T47D (cell line): ENCODE results near the gene RUSF1.
"Not testable (repeated sequence)": the region's sequence is repeated elsewhere in the genome, so short reads cannot be mapped to it uniquely, and the experiment has no call there.

Source experiments
- DNase-seq, 2 experiments: peaks; one replicate each; pipeline versions ENCODE4 v3.0.0 to v3.0.0-alpha.2; 2011 to 2012; ENCODE audit warnings: low read depth in 1 of 2, low spot score in 1 of 2
- JUND ChIP-seq: IDR thresholded peaks from 2 replicates; pipeline ENCODE4 v1.6.1; 2012; ENCODE audit warnings: low read depth
- in situ Hi-C: cut with HindIII; loops from 2 replicates; pipeline ENCODE4 v1.10.0; 2016; ENCODE audit warnings: low sequenced_read_pairs, low pct_unique_long_range_greater_than_20kb

Gene RUSF1

DNA sequence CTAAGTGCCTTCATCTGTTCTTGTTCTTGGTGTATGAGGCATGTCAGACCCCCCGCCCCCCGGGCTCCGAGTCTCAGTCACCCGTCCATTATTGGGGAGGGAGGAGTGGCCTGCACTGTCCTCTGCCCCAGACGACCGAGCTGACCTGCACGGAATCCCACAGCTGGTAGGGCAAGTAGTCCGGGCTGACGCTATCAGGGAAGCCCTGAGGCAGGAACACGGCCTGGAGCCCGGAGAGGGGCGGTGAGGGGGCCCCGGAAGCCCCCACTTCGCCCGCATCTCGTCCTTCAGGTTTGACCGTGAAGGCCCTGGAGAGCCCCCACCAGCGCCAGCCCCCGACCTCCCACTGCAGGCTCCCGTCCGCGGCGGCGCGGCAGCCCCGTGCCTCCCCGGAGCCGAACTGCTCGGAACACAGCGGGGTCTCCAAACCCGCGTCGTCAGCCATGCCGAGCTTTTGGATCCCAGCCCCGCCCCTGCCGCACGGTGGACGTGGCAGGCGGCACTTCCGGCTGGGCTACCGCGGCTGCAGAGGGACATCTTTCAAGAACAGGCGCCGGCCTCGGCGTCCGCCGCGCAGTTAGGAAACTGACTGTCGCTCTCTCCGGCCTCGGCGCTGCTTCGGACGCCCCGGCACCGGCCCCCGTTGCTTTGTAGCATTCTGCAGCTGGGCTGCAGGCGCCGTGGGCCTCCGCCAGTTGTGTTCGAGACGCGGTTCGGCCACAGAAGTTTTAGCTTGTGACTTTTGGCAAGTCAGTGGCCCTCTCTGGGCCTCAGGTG is at the start of gene RUSF1:
TSS of gene RUSF1 (minus strand) at position 463 of the 777 bp plus-strand sequence. CDS start at position 445, 18 bp downstream.
- peak; percentile 73 to 90 for DNase-seq
- in situ Hi-C loops, result no loop called here
- TF ChIP-seq JUND, result no peak

DNA sequence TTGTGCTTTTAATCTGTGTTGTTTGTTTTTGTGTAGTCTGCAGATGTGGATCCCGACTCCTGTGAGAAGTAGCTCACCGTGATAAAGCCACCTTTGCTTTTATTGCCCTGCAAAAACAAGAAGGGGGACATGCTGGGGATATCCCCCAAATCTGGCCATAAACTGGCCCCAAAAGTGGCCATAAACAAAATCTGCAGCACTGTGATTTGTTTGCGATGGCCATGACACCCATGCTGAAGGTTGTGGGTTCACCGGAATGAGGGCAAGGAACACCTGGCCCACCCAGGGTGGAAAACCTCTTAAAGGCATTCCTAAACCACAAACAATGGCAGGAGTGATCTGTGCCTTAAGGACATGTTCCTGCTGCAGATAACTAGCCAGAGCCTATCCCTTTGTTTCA is 34.6 kb upstream of the RUSF1 start:
- DNase-seq, result no peak
- in situ Hi-C loops, result no loop called here
- TF ChIP-seq JUND, result no peak

GRCh38 chr16:31539762-31540161 is 31.6 kb upstream of the RUSF1 start:
- DNase-seq, in situ Hi-C loops: not testable (repeated sequence)

DNA sequence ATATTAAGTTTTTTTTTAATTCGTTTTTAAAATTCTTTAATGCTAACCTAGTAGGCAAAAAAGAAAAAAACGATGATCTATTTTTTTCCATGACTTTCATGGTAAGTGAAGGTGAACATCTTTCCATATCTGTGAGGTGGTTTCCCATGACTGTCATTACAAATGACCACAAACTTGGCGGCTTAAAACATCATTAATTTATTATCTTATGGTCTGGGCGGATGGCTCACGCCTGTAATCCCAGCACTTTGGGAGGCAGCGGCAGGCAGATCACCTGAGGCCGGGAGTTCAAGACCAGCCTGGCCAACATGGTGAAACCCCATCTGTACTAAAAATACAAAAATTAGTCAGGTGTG is 30.0 kb upstream of the RUSF1 start:
- DNase-seq, in situ Hi-C loops: not testable (repeated sequence)

DNA sequence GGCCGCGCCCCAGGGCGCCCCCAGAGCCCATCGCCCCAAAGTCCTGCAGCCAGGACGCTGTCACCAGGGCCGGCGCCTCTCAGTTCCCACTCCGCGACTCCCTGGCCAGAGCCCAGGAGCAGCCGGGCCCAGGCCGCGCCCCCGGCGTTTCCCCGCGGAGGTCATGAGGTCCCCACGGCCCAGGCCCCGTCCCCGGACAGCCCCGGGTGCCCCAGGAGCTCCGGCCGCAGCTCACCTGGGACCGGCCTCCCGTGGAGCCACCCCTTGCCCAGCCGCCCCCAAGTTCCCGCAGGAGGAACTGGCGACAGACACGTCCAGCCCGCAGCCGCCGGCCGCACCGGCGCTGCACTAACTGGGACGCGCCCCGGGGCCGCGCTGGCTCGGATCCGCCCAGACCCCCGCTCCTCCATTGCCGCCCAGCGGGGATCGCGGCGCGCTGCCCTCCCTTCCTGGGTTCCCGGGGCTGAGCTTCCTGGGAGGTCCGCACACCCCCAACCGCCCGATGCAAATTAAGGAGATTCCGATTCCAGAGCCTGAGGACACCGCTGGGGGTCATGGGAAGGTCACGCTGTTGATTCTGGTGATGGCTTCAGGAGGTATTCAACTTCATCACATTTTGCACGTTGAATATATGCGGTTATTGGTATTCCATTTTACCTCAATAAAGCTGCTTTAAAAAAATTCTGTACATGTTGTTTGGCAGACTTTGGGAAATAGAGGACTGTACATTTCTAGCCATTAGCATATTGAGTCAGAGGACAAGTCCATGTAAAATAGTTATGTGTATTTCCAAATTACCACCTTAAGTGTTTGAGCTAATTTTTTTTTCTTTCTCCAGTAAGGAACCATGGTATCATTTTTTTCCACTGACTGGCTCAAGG is 29.4 kb upstream of the RUSF1 start:
- in situ Hi-C loops, result no loop called here
- TF ChIP-seq JUND, result no peak
- no peak for DNase-seq

DNA sequence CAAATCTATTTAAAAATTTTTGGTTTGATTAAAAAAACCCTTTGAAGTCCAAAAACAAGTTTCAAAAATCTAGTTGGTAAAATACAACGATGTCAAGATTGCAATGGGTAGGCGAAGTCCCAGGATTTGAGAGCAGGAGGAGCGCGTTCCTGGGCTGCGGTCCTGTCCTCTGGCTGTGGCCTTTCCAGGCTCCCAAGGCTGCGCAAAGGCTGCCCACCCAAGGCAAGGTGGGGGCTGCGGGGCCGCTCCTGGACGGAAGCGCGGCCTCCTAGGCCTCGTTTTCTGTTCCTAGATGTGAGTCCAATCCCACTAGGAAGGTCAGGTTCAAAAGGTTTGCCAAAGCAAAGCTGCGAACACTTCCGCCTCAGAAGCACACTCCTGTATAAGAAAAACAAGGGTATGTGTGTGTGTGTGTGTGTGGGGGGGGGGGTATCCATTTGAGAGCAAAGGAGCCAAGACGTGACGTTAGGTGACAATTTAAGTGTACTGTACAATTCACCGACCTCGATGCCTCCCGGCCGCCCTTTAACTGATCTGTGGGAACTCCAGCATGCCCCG is 28.7 kb upstream of the RUSF1 start:
- in situ Hi-C loops, result no loop called here
- no peak for DNase-seq
- TF ChIP-seq JUND, result no peak

DNA sequence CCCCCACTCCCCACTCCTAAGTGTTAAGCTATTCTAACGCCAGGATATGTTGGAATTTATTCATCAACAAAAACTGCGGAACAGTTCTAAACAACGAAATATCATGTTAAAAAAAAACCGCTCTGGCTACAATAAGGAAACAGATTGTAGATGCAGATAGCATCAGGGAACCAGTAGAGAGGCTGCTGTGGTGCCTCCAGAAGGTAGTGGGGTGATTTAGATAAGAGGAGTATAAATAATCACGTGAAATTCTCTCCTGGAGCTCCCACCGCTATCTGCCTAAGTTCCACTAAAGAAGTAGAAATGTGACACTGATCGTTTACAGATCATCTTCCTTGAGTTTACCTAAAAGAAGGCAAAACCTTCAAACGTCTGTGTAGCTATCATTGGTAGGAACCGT is 27.5 kb upstream of the RUSF1 start:
- TF ChIP-seq JUND, result no peak
- no peak for DNase-seq
- in situ Hi-C loops, result no loop called here

DNA sequence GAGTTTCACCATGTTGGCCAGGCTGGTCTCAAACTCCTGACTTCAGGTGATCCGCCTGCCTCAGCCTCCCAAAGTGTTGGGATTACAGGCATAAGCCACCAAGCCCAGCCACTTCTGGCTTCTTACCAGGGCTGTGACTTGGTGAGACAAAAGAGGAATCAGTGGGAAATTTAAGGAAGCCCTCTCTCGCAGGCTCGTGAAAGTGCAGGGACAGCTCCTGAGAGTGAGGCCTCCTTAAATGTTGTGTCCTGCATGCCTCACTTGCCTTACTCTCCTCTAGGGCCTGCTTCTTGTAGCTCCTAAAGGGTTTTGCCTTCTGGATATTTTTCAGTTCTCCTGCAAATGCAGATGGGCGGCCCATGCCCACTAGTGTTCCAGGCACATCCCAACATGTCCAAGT is 24.7 kb upstream of the RUSF1 start:
- no peak for DNase-seq
- no peak for TF ChIP-seq JUND
- in situ Hi-C loops, result no loop called here

DNA sequence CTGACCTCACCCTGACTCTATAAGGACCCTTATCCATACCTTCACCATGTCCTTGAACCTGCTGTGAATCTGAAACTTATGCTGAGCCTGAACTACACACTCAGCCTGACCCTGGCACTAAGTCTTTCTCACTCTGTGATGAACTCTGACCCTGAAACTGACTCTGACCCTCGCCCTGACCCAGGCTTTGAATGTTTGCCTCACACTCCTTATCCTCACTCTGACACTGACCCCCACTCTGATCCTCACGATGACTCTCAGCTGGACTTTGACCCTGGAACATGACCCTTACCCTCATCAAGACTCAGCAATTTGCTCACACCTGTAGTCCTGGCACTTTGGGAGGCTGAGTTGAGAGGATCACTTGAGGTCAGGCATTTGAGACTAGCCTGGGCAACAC is 23.9 kb upstream of the RUSF1 start:
- no peak for TF ChIP-seq JUND
- no peak for DNase-seq
- in situ Hi-C loops, result no loop called here

- in situ Hi-C loops, result no loop called here
- no peak for DNase-seq
- no peak for TF ChIP-seq JUND
These were observed 22.9 kb upstream of the RUSF1 start for GRCh38 chr16:31531096-31531495.

DNA sequence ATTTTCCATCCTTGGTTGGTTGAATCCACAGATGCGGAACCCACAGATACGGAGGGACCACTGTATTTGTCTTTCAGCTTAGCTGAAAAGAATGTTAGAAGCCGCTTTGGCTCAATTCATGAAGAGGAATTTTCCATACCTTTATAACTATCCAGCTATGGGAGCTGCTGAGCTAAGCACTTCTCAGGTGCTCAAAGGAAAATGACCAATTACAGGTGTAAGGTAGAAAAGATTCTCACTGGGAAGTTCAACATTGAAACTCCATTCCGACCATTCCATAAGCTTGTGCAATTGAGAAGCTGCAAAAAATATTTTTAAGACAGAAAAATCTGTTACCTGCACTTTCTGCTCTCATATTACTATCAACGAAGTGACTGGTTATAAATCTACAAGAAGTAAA is 22.2 kb upstream of the RUSF1 start:
- TF ChIP-seq JUND, result no peak
- in situ Hi-C loops, result no loop called here
- DNase-seq, result no peak

- in situ Hi-C loops, result no loop called here
- no peak for TF ChIP-seq JUND
- DNase-seq, result no peak
These were observed 21.7 kb upstream of the RUSF1 start for GRCh38 chr16:31529937-31530312.
